GM12878 (cell line): ENCODE measurements around the gene ITM2C. TPM values are rescaled to one million over a fixed set of nuclear protein-coding genes. Genes with fewer than 3 reads are reported as not detected.

ENCODE experiments used
- ATAC-seq: fragments of 200-7000 bp; cut with Tn5 transposase; 3 replicates; pipeline ENCODE4 v1.9.1; 2020; ENCODE audit warnings: mild to moderate bottlenecking, moderate library complexity
- BruUV-seq: library from RNA; stranded (reverse); fragments of 400-500 nt; replicated peaks from 2 replicates; lab custom pipeline; 2021; lab: Mats Ljungman, UMichigan
- CTCF ChIA-PET: fragments of 300-600 bp; sonication (Branson Sonifier 250); formaldehyde crosslinking; extraction: SDS; loops from one replicate; lab custom pipeline; 2021; ENCODE audit warnings: inconsistent platforms; lab: Yijun Ruan, JAX
- POLR2A ChIA-PET: fragments of 350-600 bp; formaldehyde crosslinking; extraction: SDS; loops from one replicate; lab custom pipeline; 2021; ENCODE audit warnings: inconsistent platforms; lab: Charles Lee
- RAD21 ChIA-PET: fragments of 300-600 bp; sonication (Branson Sonifier 250); formaldehyde crosslinking; loops from one replicate; lab custom pipeline; 2023; ENCODE audit warnings: antibody characterized with exemption; ENCODE audit not compliant: unreplicated experiment; lab: Charles Lee
- SMC1A ChIA-PET: fragments of 300-600 bp; sonication (Branson Sonifier 250); formaldehyde crosslinking; loops from one replicate; lab custom pipeline; 2023; ENCODE audit not compliant: unreplicated experiment, uncharacterized antibody; lab: Charles Lee
- DNase-seq: peaks from one replicate; pipeline ENCODE4 v3.0.0-alpha.2; 2011; ENCODE audit warnings: low read depth, low spot score
- FAIRE-seq: peaks from 3 replicates; lab custom pipeline; 2011; peaks lifted over from hg19 to GRCh38; lab: Jason Lieb, UNC
- H2AFZ ChIP-seq: 2 replicates; pipeline ENCODE4 v1.6.0; 2011; ENCODE audit warnings: low read depth, low read length, control low read depth; ENCODE audit not compliant: control insufficient read depth
- H3K27ac ChIP-seq: 2 replicates; pipeline ENCODE4 v1.5.1; 2011; ENCODE audit warnings: control low read depth; ENCODE audit not compliant: control insufficient read depth, insufficient read depth
- H3K27me3 ChIP-seq, 2 experiments: replicated peaks in 1 of 2; 2 replicates each; pipeline versions ENCODE4 v1.6.0 to v1.6.1; 2011; ENCODE audit warnings: low read length in 1 of 2; ENCODE audit not compliant: control insufficient read depth in 2 of 2, insufficient read depth in 2 of 2
- H3K36me3 ChIP-seq, 2 experiments: 2 replicates each; pipeline ENCODE4 v1.5.1; 2011; ENCODE audit warnings: low read length in 1 of 2; ENCODE audit not compliant: control insufficient read depth in 2 of 2, insufficient read depth in 2 of 2
- H3K4me1 ChIP-seq: 2 replicates; pipeline ENCODE4 v1.6.1; 2011; ENCODE audit warnings: mild to moderate bottlenecking, low read length, moderate library complexity, mixed read lengths; ENCODE audit not compliant: control insufficient read depth, insufficient read depth
- H3K4me2 ChIP-seq: 2 replicates; pipeline ENCODE4 v1.6.0; 2011; ENCODE audit warnings: control low read depth; ENCODE audit not compliant: control insufficient read depth, insufficient read depth
- H3K4me3 ChIP-seq: fragments of 200-600 bp; sonication (generic); 2 replicates; pipeline ENCODE4 v1.5.1; 2016
- H3K79me2 ChIP-seq: 2 replicates; pipeline ENCODE4 v1.6.0; 2011; ENCODE audit warnings: low read length; ENCODE audit not compliant: control insufficient read depth, insufficient read depth
- H3K9ac ChIP-seq: 2 replicates; pipeline ENCODE4 v1.8.0; 2011; ENCODE audit warnings: low read length, control low read depth, mixed read lengths; ENCODE audit not compliant: control insufficient read depth, insufficient read depth
- H3K9me3 ChIP-seq: replicated peaks from 3 replicates; pipeline ENCODE4 v1.5.1; 2011; ENCODE audit warnings: mild to moderate bottlenecking, low read length; ENCODE audit not compliant: control insufficient read depth, insufficient read depth
- H4K20me1 ChIP-seq: 2 replicates; pipeline ENCODE4 v1.6.0; 2011; ENCODE audit not compliant: control insufficient read depth, insufficient read depth
- CEBPB ChIP-seq, 2 experiments: fragments of 150-350 bp in 1 of 2; IDR thresholded peaks; 2 replicates each; pipeline ENCODE4 v1.6.1; 2012 to 2014; ENCODE audit warnings: low read depth in 2 of 2, low read length in 2 of 2, borderline replicate concordance in 1 of 2, inconsistent platforms in 1 of 2
- HCFC1 ChIP-seq: fragments of 150-350 bp; IDR thresholded peaks from 2 replicates; pipeline ENCODE4 v1.6.1; 2014; ENCODE audit warnings: low read length
- HDGF ChIP-seq: fragments of 450-650 bp; IDR thresholded peaks from 2 replicates; pipeline ENCODE4 v1.6.1; 2016; ENCODE audit warnings: antibody characterized with exemption
- MTA2 ChIP-seq: fragments of 450-650 bp; IDR thresholded peaks from 2 replicates; pipeline ENCODE4 v1.6.1; 2016; ENCODE audit warnings: low read depth, mild to moderate bottlenecking, moderate library complexity
- MYC ChIP-seq: IDR thresholded peaks from 2 replicates; pipeline ENCODE4 v1.6.1; 2011; ENCODE audit warnings: mild to moderate bottlenecking, low read length, moderate library complexity, inconsistent platforms; ENCODE audit not compliant: insufficient read depth, insufficient replicate concordance, insufficient read length, severe bottlenecking
- PML ChIP-seq: IDR thresholded peaks from 2 replicates; pipeline ENCODE4 v1.6.1; 2012; ENCODE audit warnings: low read length, inconsistent platforms
- SREBF2 ChIP-seq: IDR thresholded peaks from 2 replicates; pipeline ENCODE4 v1.6.1; 2012; ENCODE audit warnings: mild to moderate bottlenecking, low read length
- SRF ChIP-seq, 2 experiments: IDR thresholded peaks; 2 replicates each; pipeline ENCODE4 v1.6.1; 2011; ENCODE audit warnings: low read depth in 2 of 2, low read length in 2 of 2, mild to moderate bottlenecking in 1 of 2, moderate library complexity in 1 of 2
- SUPT20H ChIP-seq: IDR thresholded peaks from 2 replicates; pipeline ENCODE4 v1.6.1; 2011; ENCODE audit warnings: low read depth, mild to moderate bottlenecking, low read length, moderate library complexity, borderline replicate concordance; ENCODE audit not compliant: control insufficient read depth
- ZBTB11 ChIP-seq: fragments of 450-650 bp; formaldehyde crosslinking; IDR thresholded peaks from 2 replicates; pipeline ENCODE4 v1.5.0; 2022; ENCODE audit warnings: mild to moderate bottlenecking, missing genetic modification characterization
- WGBS: methylation state at CpG from one replicate; pipeline ENCODE4 v1.1.6; 2016; ENCODE audit warnings: low lambda C conversion rate; ENCODE audit not compliant: insufficient replicate concordance, insufficient coverage; ENCODE audit errors: missing lambda C conversion rate; 5-methylcytosine and 5-hydroxymethylcytosine counted together
- in situ Hi-C: fragments of 300-500 bp; cut with MboI; formaldehyde crosslinking; loops from 9 replicates; pipeline ENCODE4 v1.14.3; 2018; ENCODE audit warnings: mixed read lengths
- intact Hi-C: fragments of 100-400 bp; cut with micrococcal nuclease; formaldehyde crosslinking; loops from one replicate; pipeline ENCODE4 v1.14.2; 2022; ENCODE audit not compliant: unreplicated experiment
- polyA plus RNA-seq, 11 experiments: library from polyadenylated mRNA; depleted of rRNA in 4 of 11; unstranded in 6 of 11; stranded (reverse) in 5 of 11; fragments of >200 nt; fragmentation: Nextera tagmentation in 4 of 11; fragmentation: Illumina TruSeq in 1 of 11; extraction: Ambion mirVana in 4 of 11; extraction: Trizol in 1 of 11; gene quantifications; 1 replicate in 1 of 11; 2 replicates in 10 of 11; pipeline versions ENCODE4 v1.2.1 to v1.2.3, GENCODE V29; 2011 to 2016; ENCODE audit warnings: inconsistent platforms in 2 of 11, missing spikeins in 2 of 11, low read depth in 1 of 11
- total RNA-seq, 4 experiments: library from RNA; depleted of rRNA in 3 of 4; stranded (reverse); fragments of >200 nt in 3 of 4; fragmentation: Illumina TruSeq in 1 of 4; extraction: Trizol in 1 of 4; gene quantifications; 2 replicates each; pipeline versions ENCODE4 v1.2.1 to v1.2.3, GENCODE V29; 2013 to 2021
- TF ChIP-seq, protein P1 (sequence below): IDR thresholded peaks from 2 replicates; pipeline ENCODE4 v1.6.1; 2011; ENCODE audit warnings: mild to moderate bottlenecking, low read depth, low read length, moderate library complexity; ENCODE audit not compliant: insufficient replicate concordance
- TF ChIP-seq, protein P2 (sequence below): fragments of 450-650 bp; IDR thresholded peaks from 2 replicates; pipeline ENCODE4 v1.6.1; 2017; ENCODE audit warnings: mild to moderate bottlenecking, moderate library complexity

Gene ITM2C
- total and polyA plus RNA-seq, 10 of the 15 experiments (the other 5 are each of a cell fraction or from before 2014, with no cell fraction given), result 5.4 to 195 (median 149) TPM

GRCh38 chr2:230875347-230876315 is 10.9 kb downstream of the ITM2C start:
- intact Hi-C loops (no loop called here), in situ Hi-C loops (no loop called here)
- Histone ChIP-seq H3K27ac (no peak overlapping the region), H3K4me2 (no peak overlapping the region), H3K9ac (no peak overlapping the region), H2AFZ (no peak overlapping the region), H3K36me3 (peaks cover 2 to 9% of the 10 kb centered on the region in 2 experiments; a peak in 3 of 4 replicates), H3K4me1 (peaks cover 55% of the 10 kb centered on the region), H3K79me2 (no peaks in the 10 kb centered on the region; the same call in 1 of the 2 replicates), H3K4me3 (no peak overlapping the region), H3K9me3 (no peaks in the 10 kb centered on the region), H3K27me3 (no peaks in the 10 kb centered on the region), H4K20me1 (no peaks in the 10 kb centered on the region)
- ChIA-PET POLR2A (interaction anchor here (0.9 kb wide), 1 partner anchor 9 kb away, joined by 3 read pairs; no protein-coding TSS in a partner anchor), RAD21 (interaction anchor here (1.3 kb wide), 1 partner anchor 9 kb away, joined by 3 read pairs; no protein-coding TSS in a partner anchor), CTCF (interaction anchor here (0.8 to 2.9 kb wide), 5 partner anchors 28 to 51 kb away, joined by 3 to 9 read pairs (median 4); no protein-coding TSS in a partner anchor), SMC1A (interaction anchor here (1.5 kb wide), 1 partner anchor 43 kb away, joined by 4 read pairs; no protein-coding TSS in a partner anchor)
- ATAC-seq (no peak), FAIRE-seq (no peak), DNase-seq (no peak)
- 93% methylated on average over 34 of the region's 34 CpGs for WGBS
- no peak for TF ChIP-seq SREBF2
- TF ChIP-seq, protein P1, sequence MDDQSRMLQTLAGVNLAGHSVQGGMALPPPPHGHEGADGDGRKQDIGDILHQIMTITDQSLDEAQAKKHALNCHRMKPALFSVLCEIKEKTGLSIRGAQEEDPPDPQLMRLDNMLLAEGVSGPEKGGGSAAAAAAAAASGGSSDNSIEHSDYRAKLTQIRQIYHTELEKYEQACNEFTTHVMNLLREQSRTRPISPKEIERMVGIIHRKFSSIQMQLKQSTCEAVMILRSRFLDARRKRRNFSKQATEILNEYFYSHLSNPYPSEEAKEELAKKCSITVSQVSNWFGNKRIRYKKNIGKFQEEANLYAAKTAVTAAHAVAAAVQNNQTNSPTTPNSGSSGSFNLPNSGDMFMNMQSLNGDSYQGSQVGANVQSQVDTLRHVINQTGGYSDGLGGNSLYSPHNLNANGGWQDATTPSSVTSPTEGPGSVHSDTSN, result no peak
- TF ChIP-seq PML, result no peak
- no peak for TF ChIP-seq SRF (IDR thresholded peaks at IDR 0.05; ENCODE audit: low read depth in 2 of 2, low read length in 2 of 2)
- no peak for TF ChIP-seq HDGF
- TF ChIP-seq, protein P2, sequence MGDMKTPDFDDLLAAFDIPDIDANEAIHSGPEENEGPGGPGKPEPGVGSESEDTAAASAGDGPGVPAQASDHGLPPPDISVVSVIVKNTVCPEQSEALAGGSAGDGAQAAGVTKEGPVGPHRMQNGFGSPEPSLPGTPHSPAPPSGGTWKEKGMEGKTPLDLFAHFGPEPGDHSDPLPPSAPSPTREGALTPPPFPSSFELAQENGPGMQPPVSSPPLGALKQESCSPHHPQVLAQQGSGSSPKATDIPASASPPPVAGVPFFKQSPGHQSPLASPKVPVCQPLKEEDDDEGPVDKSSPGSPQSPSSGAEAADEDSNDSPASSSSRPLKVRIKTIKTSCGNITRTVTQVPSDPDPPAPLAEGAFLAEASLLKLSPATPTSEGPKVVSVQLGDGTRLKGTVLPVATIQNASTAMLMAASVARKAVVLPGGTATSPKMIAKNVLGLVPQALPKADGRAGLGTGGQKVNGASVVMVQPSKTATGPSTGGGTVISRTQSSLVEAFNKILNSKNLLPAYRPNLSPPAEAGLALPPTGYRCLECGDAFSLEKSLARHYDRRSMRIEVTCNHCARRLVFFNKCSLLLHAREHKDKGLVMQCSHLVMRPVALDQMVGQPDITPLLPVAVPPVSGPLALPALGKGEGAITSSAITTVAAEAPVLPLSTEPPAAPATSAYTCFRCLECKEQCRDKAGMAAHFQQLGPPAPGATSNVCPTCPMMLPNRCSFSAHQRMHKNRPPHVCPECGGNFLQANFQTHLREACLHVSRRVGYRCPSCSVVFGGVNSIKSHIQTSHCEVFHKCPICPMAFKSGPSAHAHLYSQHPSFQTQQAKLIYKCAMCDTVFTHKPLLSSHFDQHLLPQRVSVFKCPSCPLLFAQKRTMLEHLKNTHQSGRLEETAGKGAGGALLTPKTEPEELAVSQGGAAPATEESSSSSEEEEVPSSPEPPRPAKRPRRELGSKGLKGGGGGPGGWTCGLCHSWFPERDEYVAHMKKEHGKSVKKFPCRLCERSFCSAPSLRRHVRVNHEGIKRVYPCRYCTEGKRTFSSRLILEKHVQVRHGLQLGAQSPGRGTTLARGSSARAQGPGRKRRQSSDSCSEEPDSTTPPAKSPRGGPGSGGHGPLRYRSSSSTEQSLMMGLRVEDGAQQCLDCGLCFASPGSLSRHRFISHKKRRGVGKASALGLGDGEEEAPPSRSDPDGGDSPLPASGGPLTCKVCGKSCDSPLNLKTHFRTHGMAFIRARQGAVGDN, result no peak
- no peak for TF ChIP-seq MTA2
- no peak for TF ChIP-seq ZBTB11 (CRISPR knock-in tag)
- no peak for TF ChIP-seq MYC
- no peak for TF ChIP-seq SUPT20H
- no peak for TF ChIP-seq HCFC1
- no peak for TF ChIP-seq CEBPB (IDR thresholded peaks at IDR 0.05; ENCODE audit: borderline replicate concordance in 1 of 2, low read depth in 2 of 2, low read length in 2 of 2)
- BruUV-seq, result no TSS peak
